PC-9 (cell line): ENCODE results near the gene KCNRG.

Experiments
- CTCF ChIP-seq: fragments of 200-600 bp; sonication (generic); conservative IDR thresholded peaks from 2 replicates; pipeline ENCODE4 v1.6.1; 2017; ENCODE audit warnings: mixed run types, antibody characterized with exemption, mild to moderate bottlenecking, moderate library complexity
- EZH2 ChIP-seq: fragments of 200-600 bp; sonication (generic); IDR thresholded peaks from 2 replicates; pipeline ENCODE4 v1.8.0; 2017; ENCODE audit warnings: antibody characterized with exemption, low read depth

GRCh38 chr13:49993111-49993510 is 22.1 kb upstream of the KCNRG start:
- TF ChIP-seq EZH2 (no peak), CTCF (no peak)
